ENCODE results near the gene SLX4IP. TPM values are rescaled to one million over a fixed set of nuclear protein-coding genes. Genes with fewer than 3 reads are reported as not detected.

The SLX4IP gene
- total and polyA plus RNA-seq, 2 of the 13 experiments (the other 11 are each of a cell fraction or from before 2014, with no cell fraction given) = 3.6 to 7.3 TPM

DNA sequence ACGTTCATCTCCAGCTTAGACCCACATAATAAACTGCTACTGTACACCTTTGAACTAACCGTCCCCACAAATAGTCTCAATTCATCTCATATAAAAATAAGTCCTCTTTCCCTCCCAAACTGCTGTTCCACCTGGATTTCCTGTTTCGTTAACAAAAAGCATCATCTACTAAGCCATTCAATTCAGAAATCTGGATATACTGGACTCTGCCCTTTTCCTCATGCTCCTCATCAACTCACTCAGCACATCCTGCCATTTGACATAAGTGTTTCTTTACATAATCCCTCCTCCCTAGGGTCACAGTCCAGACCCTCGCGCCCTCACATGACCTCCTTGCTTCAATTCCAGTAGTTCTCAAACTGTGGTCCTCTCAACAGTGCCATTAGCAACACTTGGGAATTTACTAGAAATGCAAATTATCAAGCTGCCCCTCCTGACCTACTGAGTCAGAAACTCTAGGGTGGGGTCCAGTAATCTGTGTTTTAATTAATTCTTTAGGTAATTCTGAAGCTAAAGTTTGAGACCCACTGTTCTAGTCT is 5.6 kb upstream of the SLX4IP start (continued):
- TF ChIP-seq, protein P1, sequence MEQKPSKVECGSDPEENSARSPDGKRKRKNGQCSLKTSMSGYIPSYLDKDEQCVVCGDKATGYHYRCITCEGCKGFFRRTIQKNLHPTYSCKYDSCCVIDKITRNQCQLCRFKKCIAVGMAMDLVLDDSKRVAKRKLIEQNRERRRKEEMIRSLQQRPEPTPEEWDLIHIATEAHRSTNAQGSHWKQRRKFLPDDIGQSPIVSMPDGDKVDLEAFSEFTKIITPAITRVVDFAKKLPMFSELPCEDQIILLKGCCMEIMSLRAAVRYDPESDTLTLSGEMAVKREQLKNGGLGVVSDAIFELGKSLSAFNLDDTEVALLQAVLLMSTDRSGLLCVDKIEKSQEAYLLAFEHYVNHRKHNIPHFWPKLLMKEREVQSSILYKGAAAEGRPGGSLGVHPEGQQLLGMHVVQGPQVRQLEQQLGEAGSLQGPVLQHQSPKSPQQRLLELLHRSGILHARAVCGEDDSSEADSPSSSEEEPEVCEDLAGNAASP (CRISPR knock-in tag; IDR thresholded peaks at IDR 0.05; ENCODE audit: borderline replicate concordance) = peak; percentile 100
- TF ChIP-seq RXRB (CRISPR knock-in tag; IDR thresholded peaks at IDR 0.05; ENCODE audit: borderline replicate concordance) = peak; percentile 99
- TF ChIP-seq ZBTB21 (CRISPR knock-in tag; IDR thresholded peaks at IDR 0.05) = 0 out of 2 replicates have a peak, but pooled peaks have one; percentile 25
- TF ChIP-seq CAMTA2 (CRISPR knock-in tag; IDR thresholded peaks at IDR 0.05; ENCODE audit: borderline replicate concordance) = no peak
- TF ChIP-seq SIX4 (CRISPR knock-in tag; IDR thresholded peaks at IDR 0.05) = no peak; the same call in 1 of the 2 replicates
- TF ChIP-seq, protein P2, sequence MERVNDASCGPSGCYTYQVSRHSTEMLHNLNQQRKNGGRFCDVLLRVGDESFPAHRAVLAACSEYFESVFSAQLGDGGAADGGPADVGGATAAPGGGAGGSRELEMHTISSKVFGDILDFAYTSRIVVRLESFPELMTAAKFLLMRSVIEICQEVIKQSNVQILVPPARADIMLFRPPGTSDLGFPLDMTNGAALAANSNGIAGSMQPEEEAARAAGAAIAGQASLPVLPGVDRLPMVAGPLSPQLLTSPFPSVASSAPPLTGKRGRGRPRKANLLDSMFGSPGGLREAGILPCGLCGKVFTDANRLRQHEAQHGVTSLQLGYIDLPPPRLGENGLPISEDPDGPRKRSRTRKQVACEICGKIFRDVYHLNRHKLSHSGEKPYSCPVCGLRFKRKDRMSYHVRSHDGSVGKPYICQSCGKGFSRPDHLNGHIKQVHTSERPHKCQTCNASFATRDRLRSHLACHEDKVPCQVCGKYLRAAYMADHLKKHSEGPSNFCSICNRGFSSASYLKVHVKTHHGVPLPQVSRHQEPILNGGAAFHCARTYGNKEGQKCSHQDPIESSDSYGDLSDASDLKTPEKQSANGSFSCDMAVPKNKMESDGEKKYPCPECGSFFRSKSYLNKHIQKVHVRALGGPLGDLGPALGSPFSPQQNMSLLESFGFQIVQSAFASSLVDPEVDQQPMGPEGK (CRISPR knock-in tag; IDR thresholded peaks at IDR 0.05) = peak; percentile 34; the same call in 1 of the 2 replicates
- no peak for TF ChIP-seq NR3C1 (CRISPR knock-in tag; IDR thresholded peaks at IDR 0.05)
- no peak for TF ChIP-seq ATAD3A (CRISPR knock-in tag; IDR thresholded peaks at IDR 0.05)
- TF ChIP-seq ZNF230 (CRISPR knock-in tag; IDR thresholded peaks at IDR 0.05) = no peak
- no peak for TF ChIP-seq U2AF1 (optimal IDR thresholded peaks at IDR 0.05; ENCODE audit: low read depth, low read length)
- TF ChIP-seq HDAC1 (CRISPR knock-in tag; IDR thresholded peaks at IDR 0.05) = peak; percentile 48
- TF ChIP-seq, protein P3, sequence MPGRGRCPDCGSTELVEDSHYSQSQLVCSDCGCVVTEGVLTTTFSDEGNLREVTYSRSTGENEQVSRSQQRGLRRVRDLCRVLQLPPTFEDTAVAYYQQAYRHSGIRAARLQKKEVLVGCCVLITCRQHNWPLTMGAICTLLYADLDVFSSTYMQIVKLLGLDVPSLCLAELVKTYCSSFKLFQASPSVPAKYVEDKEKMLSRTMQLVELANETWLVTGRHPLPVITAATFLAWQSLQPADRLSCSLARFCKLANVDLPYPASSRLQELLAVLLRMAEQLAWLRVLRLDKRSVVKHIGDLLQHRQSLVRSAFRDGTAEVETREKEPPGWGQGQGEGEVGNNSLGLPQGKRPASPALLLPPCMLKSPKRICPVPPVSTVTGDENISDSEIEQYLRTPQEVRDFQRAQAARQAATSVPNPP (CRISPR knock-in tag; IDR thresholded peaks at IDR 0.05) = no peak
- no peak for TF ChIP-seq TCF7L2 (IDR thresholded peaks at IDR 0.05; ENCODE audit: low read depth, low read length)
- no peak for TF ChIP-seq ZNF616 (CRISPR knock-in tag; IDR thresholded peaks at IDR 0.05; ENCODE audit: low read depth)
- TF ChIP-seq, protein P4, sequence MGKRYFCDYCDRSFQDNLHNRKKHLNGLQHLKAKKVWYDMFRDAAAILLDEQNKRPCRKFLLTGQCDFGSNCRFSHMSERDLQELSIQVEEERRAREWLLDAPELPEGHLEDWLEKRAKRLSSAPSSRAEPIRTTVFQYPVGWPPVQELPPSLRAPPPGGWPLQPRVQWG (CRISPR knock-in tag; IDR thresholded peaks at IDR 0.05; ENCODE audit: borderline replicate concordance, low read depth) = no peak
- TF ChIP-seq, protein P5, sequence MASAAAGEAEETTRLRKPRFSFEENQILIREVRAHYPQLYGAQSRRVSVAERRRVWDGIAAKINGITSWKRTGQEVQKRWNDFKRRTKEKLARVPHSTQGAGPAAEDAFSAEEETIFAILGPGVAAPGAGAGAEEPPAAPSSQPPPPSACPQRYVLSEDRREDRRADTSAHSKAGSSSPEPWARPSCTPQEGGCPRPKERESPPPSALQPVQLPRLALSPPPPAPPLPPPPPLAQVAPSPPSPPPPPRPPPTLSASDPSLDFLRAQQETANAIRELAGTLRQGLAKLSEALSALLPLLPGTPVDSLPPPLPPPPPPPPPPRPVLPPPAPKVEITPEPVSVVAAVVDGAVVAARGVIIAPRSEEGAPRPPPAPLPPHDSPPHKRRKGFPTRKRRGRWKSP (CRISPR knock-in tag; IDR thresholded peaks at IDR 0.05) = no peak
- TF ChIP-seq NFATC3 (CRISPR knock-in tag; IDR thresholded peaks at IDR 0.05) = no peak
- 0 out of 2 replicates have a peak, but pooled peaks have one; percentile 27 for TF ChIP-seq ZNF292 (CRISPR knock-in tag; IDR thresholded peaks at IDR 0.05; ENCODE audit: borderline replicate concordance, low read depth)
- TF ChIP-seq, protein P6, sequence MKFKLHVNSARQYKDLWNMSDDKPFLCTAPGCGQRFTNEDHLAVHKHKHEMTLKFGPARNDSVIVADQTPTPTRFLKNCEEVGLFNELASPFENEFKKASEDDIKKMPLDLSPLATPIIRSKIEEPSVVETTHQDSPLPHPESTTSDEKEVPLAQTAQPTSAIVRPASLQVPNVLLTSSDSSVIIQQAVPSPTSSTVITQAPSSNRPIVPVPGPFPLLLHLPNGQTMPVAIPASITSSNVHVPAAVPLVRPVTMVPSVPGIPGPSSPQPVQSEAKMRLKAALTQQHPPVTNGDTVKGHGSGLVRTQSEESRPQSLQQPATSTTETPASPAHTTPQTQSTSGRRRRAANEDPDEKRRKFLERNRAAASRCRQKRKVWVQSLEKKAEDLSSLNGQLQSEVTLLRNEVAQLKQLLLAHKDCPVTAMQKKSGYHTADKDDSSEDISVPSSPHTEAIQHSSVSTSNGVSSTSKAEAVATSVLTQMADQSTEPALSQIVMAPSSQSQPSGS (CRISPR knock-in tag; IDR thresholded peaks at IDR 0.05) = 0 out of 2 replicates have a peak, but pooled peaks have one; percentile 18
- no peak for TF ChIP-seq MTF1 (CRISPR knock-in tag; IDR thresholded peaks at IDR 0.05)
- no peak for TF ChIP-seq TP53 (CRISPR knock-in tag; conservative IDR thresholded peaks at IDR 0.05)
